GM21529 (cell line): ENCODE measurements around the gene ZNF423.

Experiments
- ATAC-seq: cut with Tn5 transposase; IDR thresholded peaks from one replicate; pipeline ENCODE4 v1.9.1; 2021; ENCODE audit not compliant: unreplicated experiment

ZNF423 gene

GRCh38 chr16:49542946-49543630 lies 312.8 kb downstream of the ZNF423 start:
- ATAC-seq, result no peak

DNA sequence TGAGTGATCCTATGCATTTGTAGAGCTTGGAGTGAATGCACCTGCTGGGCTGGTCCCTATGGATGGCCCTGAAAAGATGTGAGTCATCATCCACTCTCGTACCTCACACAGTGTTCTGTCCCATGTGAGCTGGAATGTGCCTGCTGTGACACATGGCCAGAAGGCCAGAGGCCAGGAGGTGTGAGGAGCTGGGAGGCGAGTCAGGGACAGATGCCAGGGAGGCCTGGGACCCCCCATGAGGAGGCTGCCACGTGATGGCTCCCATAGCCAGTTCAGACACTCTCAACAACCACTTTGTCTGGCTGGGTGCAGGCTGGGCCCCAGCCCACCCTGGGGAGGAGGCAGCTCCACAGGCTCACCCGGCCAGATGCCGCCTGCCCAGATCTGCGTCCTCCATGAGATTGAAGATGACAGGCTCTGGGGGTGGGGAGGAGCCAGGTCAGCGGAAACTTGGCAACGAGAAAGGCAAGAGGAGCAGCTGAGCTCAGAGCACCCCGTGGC lies 313.5 kb downstream of the ZNF423 start:
- ATAC-seq, result no peak

- no peak for ATAC-seq
Observed at GRCh38 chr16:49540836-49541235, 315.1 kb downstream of the ZNF423 start.

DNA sequence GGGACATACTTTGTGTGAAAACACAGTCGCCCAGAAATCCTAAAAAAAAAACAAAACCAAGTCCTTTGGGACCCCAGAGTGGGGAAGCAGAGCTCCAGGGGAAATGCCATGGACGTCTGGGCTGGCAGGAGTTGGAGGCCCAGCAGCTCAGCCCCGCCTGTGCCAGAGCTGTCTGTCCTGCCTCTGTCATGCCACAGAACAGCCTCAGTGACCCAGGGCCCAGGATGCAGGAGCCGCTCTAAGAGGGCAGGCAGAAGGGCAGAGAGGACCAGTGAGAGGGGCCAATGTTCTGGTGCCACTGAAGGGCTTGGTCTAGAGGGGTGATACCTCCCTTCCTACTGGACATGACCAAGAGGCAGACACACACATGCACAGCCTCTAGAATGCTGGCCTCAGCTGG lies 316.2 kb downstream of the ZNF423 start:
- ATAC-seq, result no peak

GRCh38 chr16:49537924-49538459 lies 317.9 kb downstream of the ZNF423 start:
- no peak for ATAC-seq

GRCh38 chr16:49534901-49535610 lies 320.9 kb downstream of the ZNF423 start:
- ATAC-seq, result no peak

DNA sequence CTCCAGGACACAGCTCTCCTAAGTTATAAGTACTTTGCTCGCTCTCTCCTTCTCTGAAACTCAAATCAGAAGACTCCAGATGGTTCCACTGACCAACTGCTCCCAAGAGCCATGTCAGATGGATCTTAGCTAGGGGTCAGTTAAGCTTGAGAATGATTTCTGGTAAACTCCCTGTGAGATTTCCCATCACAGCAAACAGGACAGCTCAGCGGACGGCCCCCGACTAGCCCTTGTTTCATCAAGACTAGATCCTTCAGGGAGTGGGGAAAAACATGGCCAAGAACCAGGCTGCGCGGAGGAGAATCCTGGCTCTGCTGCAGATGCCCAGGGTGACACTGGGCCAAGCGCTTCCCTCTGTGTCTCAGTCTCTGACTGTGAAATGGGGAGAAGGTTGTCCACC lies 322.5 kb downstream of the ZNF423 start:
- no peak for ATAC-seq

- no peak for ATAC-seq
Observed at GRCh38 chr16:49532873-49533272, 323.0 kb downstream of the ZNF423 start.

DNA sequence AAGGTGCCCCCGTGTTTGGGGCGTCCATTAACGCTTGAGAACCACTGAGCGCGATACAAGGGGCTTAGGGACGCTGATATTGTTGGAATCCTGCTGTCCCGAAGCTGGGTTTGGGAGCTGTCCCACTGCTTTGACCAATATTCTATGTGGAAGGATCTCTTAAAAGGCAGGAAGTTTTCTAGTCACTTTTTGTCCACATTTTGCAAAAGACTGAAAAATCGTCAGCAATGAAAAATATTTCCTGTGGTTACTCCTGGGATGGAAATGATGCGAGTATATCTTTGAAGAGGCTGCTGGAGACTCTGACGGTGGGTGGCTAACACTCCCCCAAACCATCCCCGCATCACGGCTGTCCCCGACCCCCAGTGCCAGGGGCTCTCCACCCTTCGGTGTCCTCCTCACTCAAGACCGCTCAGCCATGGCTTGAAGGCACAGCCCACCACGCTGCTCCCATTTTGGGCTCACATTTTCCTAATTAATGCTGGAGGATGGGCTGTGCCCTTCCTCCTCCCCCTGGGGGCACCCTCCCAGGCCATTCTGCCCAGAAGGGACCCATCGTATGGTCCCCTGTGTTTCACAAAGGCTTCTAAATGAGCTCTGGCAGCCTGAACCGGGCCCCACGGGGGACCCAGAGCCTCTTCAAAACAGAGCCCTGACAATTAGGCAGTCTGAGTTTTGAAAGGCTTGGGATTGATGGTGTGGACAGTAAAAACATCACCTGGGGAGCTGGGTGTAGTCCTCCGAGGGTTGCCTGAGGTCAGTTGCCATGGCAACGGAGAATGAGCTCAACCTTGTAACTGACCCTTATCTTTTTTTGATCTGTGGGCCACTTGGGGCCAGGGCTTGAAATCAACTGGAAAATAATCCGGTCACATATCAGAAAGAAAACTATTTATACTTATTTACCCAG lies 323.7 kb downstream of the ZNF423 start:
- no peak for ATAC-seq

- no peak for ATAC-seq
Observed at GRCh38 chr16:49531425-49531824, 324.5 kb downstream of the ZNF423 start.

GRCh38 chr16:49530427-49530970 lies 325.4 kb downstream of the ZNF423 start:
- ATAC-seq, result no peak

GRCh38 chr16:49529411-49530045 lies 326.4 kb downstream of the ZNF423 start:
- ATAC-seq, result no peak

- ATAC-seq, result no peak
Observed at GRCh38 chr16:49528866-49529288, 327.0 kb downstream of the ZNF423 start.

DNA sequence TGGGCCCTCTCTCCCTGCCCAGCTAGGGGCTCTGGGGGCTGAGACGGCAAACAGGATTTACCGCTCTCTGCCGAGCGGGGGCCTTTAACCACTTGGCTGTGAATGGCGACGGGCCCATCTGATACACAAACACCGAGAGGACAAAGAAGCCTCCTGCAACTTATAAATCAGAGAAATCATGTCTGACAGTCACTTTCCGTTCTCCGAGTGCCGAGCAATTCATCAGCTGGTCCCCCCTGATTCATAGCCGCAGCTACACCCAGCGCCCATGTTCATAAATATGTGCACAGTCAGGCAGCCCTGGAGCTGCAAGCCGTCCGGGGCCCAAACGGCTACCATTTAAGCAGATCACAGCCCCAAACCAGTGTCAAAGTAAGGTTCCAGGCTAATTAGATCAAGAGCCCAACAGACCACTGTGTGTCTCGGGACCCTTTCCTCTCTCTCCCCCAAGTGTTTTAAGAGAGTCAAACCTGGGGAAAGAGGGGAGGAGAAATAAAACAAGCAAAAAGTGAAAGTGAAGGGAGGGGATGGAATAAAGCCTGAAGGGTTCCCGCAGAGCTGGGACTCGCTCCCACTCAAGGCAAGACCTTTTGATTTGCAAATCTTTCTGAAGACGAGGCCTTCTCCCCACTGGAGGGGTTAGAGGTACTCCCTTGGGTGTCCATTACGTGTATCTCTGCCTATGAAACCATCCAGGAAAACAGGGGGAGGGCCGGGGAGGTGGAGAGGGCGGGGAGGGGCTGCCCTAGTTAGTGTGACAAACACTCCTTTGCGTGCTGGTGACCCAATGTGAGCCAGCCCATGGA lies 327.6 kb downstream of the ZNF423 start:
- no peak for ATAC-seq

DNA sequence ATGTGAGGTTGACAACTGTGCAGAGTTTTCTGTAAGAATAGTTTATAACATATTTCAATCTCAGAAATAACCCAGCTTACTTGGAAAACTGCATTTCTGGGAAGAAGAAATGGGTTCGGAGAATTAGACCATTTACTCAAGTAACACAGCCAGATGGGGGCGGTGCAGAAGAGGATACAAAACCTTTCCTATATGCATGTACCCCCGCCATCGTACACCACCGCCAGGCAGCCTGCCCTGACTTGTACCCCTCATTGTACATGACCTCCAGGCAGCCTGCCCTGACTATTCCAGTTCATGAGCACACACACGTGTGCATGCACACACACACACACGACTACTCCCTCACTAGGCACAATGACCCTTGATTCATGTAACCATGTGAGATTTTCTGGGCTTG lies 328.3 kb downstream of the ZNF423 start:
- no peak for ATAC-seq

GRCh38 chr16:49526860-49527365 lies 329.0 kb downstream of the ZNF423 start:
- ATAC-seq, result no peak

DNA sequence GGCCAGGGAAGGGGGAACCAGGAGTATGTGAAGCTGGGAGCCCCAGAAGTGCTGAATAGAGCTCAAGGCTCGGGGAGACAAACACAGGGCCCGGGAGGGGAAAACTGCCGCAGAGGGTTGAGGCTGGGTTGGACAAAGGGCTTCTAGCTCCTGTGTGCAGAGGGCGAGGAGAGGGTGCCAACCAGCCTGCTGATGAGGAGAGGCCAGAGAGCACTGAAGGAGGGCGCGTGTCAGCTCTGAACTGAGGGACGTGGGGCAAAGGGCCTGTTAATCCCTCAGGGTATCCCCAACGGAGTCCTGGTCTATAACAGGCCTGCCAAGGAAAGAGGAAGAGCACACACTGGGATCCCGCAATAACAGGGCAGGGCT lies 331.0 kb downstream of the ZNF423 start:
- ATAC-seq, result no peak

- ATAC-seq, result no peak
Observed at GRCh38 chr16:49524216-49524946, 331.5 kb downstream of the ZNF423 start.
